GM19025 (cell line): ENCODE measurements around the gene GADD45GIP1.

Source experiments
- ATAC-seq: cut with Tn5 transposase; IDR thresholded peaks from one replicate; pipeline ENCODE4 v1.9.1; 2021; ENCODE audit warnings: mild to moderate bottlenecking, low read depth, moderate library complexity; ENCODE audit not compliant: unreplicated experiment

Gene GADD45GIP1

DNA sequence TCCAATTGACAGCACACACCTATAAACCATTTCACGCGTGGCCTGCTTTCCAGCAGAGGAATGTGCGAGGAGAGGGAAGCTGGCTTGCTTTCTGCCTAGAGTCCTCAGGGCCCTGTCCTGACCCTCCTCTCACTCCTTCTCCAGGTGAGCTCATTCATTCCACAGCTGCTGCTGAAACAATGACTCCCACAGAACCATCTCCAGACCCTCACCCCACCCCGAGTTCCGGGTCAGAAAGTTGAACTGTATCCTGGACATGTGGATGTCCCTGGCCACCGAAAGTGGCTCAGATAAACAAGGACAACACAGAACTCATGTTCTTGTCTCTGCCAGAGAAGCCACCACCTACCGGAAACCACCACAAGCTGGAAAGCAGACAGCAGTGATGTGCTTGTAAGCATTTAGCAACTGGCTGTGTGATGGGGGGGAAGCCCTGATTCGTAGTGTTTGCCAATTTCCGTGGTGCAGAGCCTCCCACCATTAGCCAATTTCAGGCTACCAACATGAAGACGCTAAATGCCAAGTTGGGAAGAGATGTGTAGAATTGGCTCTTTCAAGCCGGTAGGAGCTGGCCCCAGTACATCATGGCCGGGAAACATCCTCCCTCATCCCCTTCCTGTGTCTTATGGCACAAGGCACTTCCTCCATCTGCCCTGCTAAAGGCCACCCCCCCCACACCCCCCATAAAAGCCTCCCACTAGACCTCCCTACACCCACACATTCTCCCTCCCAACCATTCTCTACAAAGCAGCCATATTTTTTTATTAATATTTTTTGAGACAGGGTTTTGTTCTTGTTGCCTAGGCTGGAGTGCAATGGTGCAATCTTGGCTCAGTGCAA is 43.0 kb downstream of the GADD45GIP1 start:
- no peak for ATAC-seq

DNA sequence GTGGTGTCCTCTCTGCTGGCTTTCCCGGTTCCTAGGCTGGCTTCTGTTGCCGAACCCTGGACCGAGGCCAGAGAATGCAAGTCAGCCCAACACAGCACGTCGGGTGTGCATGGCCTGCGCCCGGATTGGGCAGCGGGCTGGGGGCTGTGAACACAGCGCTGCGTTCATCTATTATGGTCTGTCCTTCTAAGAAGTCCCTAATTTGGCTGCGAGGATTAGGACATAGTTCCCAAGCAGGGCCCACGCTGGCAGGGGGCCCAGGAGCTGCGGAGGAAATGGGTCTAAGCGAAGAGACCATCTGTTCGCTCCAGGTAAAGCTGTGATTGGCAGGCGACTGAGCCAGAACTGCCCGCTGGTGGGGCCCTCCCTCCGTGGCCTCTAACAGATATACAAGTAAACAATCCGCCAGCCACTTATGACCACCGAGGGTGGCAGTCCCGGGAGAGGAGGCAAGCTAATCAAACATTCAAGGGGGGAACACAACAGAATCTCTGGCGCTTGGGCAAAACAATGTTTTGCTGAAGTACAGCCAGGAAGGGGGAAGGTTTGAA is 43.9 kb downstream of the GADD45GIP1 start:
- ATAC-seq, result no peak

DNA sequence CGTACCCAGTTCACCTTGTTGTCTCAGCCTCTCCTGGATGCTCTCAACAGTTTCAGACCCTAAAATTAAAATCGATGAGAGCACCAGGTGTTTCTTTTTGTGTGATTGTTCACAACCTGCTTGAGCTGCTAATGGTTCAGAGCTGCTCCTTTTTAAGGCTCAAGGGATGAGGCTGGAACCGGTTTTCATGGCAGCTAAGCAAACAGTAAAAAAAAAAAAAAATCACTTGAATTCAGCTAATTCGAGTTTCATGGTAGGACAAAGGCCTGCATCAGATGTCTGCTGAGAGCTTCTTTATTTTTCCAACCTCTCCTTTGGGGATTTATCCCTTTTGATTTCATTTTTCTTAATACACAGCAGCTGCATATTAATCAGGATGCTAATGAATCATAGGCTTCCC is 44.5 kb downstream of the GADD45GIP1 start:
- no peak for ATAC-seq

DNA sequence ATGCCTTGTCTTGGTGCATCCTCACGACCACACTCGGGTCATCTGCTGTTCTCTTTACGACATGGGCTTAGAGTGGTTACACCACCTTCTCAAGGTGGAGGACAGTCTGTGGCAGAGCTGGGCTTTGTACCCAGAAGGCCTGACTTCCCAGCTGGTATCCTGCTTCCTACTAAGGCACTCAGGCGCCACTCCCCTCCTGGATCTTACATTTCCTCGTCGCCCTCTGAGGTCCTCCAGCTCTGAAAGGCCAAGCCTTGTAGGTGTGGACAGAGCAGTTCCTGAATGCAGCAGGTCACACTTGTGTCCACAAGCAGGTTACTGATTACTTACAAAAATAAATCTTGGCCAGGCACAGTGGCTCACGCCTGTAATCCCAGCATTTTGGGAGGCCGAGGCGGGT is 49.9 kb downstream of the GADD45GIP1 start:
- no peak for ATAC-seq
